Activated naive CD4-positive, alpha-beta T cell treated with anti-CD3 and anti-CD28 coated beads, Interleukin-2, amount 10 ng/mL, durations not matched to agents 7 days and 5 days (primary cell): Measurements from ENCODE around the gene DNAH2.

Source experiments
- CTCF ChIA-PET: fragments of 350-600 bp; sonication (Branson Sonifier 250); formaldehyde crosslinking; loops from one replicate; lab custom pipeline; 2021; ENCODE audit warnings: antibody characterized with exemption; lab: Charles Lee
- DNase-seq: peaks from one replicate; pipeline ENCODE4 v3.0.0-alpha.2; 2020
- H3K27ac Mint-ChIP-seq: one replicate; pipeline ENCODE4 v1.8.0; 2021; ENCODE audit warnings: mild to moderate bottlenecking, moderate library complexity, mixed read lengths
- H3K27me3 Mint-ChIP-seq: one replicate; pipeline ENCODE4 v1.8.0; 2021; ENCODE audit warnings: mild to moderate bottlenecking, mixed read lengths
- H3K36me3 Mint-ChIP-seq: one replicate; pipeline ENCODE4 v1.8.0; 2021; ENCODE audit warnings: mixed read lengths
- H3K4me1 Mint-ChIP-seq: one replicate; pipeline ENCODE4 v1.8.0; 2021; ENCODE audit warnings: mixed read lengths
- H3K4me3 Mint-ChIP-seq: one replicate; pipeline ENCODE4 v1.8.0; 2021; ENCODE audit warnings: mild to moderate bottlenecking, moderate library complexity, mixed read lengths
- H3K9me3 Mint-ChIP-seq: one replicate; pipeline ENCODE4 v1.8.0; 2021; ENCODE audit warnings: mixed read lengths

DNAH2 gene

GRCh38 chr17:7721612-7722011 lies 4.1 kb downstream of the DNAH2 start:
- Mint-ChIP-seq H3K27me3 (peaks cover 70% of the 10 kb centered on the region), H3K4me3 (no peak overlapping the region), H3K9me3 (no peaks in the 10 kb centered on the region), H3K27ac (no peak overlapping the region), H3K4me1 (peaks cover 19% of the 10 kb centered on the region), H3K36me3 (no peaks in the 10 kb centered on the region)
- CTCF ChIA-PET, result no interaction called here
- DNase-seq, result no peak

GRCh38 chr17:7727886-7728285 lies 10.3 kb downstream of the DNAH2 start:
- Mint-ChIP-seq H3K4me1 (no peaks in the 10 kb centered on the region), H3K27ac (no peak overlapping the region), H3K27me3 (peaks cover 29% of the 10 kb centered on the region), H3K4me3 (no peak overlapping the region), H3K36me3 (no peaks in the 10 kb centered on the region), H3K9me3 (no peaks in the 10 kb centered on the region)
- DNase-seq, result no peak
- CTCF ChIA-PET, result interaction anchor here (1.0 kb wide), 1 partner anchor 16 kb away, joined by 3 read pairs; no protein-coding TSS in a partner anchor

DNA sequence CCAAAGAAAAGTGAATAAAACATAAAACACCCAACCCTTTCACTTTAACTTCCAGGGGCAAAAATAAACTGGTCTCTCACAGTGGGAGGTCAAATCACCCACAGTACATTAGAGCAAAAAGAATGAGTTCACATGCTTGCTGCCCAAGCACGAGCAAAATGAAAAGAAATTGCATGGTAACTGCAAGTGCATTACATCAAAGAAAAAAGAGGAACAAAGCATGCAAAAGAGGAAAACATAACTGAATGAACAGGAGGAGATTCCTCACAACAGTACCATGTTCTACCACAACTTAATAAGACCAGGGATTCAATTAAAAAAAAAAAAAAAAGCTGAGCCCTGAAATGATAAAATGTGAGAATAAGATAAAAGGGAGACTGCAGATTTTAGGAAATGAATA lies 12.3 kb downstream of the DNAH2 start:
- no peak overlapping the region for H3K4me3 Mint-ChIP-seq
- H3K9me3 Mint-ChIP-seq, result no peaks in the 10 kb centered on the region
- CTCF ChIA-PET, result interaction anchor here (3.1 kb wide), 1 partner anchor 14 kb away, joined by 11 read pairs; no protein-coding TSS in a partner anchor
- no peaks in the 10 kb centered on the region for H3K36me3 Mint-ChIP-seq
- H3K27me3 Mint-ChIP-seq, result peaks cover 29% of the 10 kb centered on the region
- no peaks in the 10 kb centered on the region for H3K4me1 Mint-ChIP-seq
- H3K27ac Mint-ChIP-seq, result no peak overlapping the region
- no peak for DNase-seq

DNA sequence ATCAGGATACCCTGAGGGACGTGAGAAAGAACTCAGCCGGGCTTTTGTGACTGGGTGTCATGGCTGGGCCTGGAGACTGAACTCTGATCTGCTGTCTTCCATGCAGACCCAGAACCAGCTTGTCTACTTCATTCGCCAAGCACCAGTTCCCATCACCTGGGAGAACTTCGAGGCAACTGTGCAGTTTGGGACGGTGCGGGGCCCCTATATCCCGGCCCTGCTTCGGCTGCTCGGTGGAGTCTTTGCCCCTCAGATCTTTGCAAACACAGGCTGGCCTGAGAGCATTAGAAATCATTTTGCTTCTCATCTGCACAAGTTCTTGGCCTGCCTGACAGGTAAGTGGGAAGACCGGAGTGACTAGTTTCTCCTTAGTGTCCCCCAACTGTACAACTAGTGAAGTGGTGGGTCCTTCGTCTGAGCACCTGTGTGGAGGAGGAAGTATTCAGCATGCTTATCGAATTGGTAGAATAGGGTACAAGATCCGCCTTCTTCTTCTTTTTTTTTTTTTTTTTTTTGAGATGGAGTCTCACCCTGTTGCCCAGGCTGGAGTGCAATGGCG lies 15.5 kb downstream of the DNAH2 start:
- H3K9me3 Mint-ChIP-seq, result no peaks in the 10 kb centered on the region
- H3K27me3 Mint-ChIP-seq, result peaks cover 32% of the 10 kb centered on the region
- CTCF ChIA-PET, result no interaction called here
- no peak for DNase-seq
- H3K4me1 Mint-ChIP-seq, result no peaks in the 10 kb centered on the region
- no peaks in the 10 kb centered on the region for H3K36me3 Mint-ChIP-seq
- no peak overlapping the region for H3K4me3 Mint-ChIP-seq
- H3K27ac Mint-ChIP-seq, result no peak overlapping the region

DNA sequence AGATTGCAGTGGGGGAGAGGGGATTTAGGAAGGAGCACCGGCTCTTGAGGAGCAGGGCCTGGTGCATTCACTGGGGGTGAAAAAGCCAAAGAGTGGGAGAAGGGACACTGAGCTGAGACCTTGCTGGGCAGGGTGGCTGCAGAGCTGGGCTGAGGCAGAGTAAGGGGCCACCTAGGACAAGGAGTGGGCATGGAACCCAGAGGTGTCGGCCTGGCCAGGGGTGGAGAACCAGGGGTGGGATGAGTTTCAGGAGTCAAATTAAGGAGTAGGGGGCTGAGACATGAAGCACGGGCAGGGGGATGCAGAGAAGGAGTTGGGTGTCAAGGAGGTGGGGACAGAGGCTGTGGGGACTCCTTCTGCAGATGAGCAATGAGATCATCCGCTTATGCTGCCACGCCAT lies 20.1 kb downstream of the DNAH2 start:
- Mint-ChIP-seq H3K9me3 (no peaks in the 10 kb centered on the region), H3K4me3 (no peak overlapping the region), H3K36me3 (no peaks in the 10 kb centered on the region), H3K4me1 (no peaks in the 10 kb centered on the region), H3K27ac (no peak overlapping the region), H3K27me3 (peaks cover 52% of the 10 kb centered on the region)
- CTCF ChIA-PET, result interaction anchor here (0.6 kb wide), 1 partner anchor 444 kb away, joined by 3 read pairs; no protein-coding TSS in a partner anchor
- no peak for DNase-seq

GRCh38 chr17:7739746-7740145 lies 22.2 kb downstream of the DNAH2 start:
- H3K4me1 Mint-ChIP-seq, result no peaks in the 10 kb centered on the region
- H3K27me3 Mint-ChIP-seq, result peaks cover 51% of the 10 kb centered on the region
- DNase-seq, result no peak
- H3K27ac Mint-ChIP-seq, result no peak overlapping the region
- no peaks in the 10 kb centered on the region for H3K36me3 Mint-ChIP-seq
- H3K4me3 Mint-ChIP-seq, result no peak overlapping the region
- H3K9me3 Mint-ChIP-seq, result no peaks in the 10 kb centered on the region
- CTCF ChIA-PET, result no interaction called here

DNA sequence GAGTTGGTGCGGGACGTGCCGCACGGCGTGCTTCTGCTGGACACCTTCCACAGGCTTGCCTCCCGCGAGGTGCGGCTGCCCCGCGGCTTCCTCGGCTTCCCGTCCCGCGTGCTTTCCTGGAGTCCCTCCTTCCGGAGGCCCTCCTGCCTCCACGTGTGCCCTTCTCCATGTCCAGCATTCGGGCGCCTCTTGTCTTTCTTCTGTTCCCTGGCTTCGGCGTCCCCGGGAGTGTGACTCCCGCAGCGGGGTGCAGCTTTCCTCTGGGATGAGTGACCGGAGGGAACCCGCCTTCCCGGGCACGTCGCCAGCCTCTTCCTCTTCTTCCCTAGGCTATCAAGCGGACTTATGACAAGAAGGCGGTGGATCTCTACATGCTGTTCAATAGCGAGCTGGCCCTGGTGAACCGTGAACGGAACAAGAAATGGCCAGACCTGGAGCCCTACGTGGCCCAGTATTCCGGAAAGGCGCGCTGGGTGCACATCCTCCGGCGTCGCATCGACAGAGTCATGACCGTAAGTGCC lies 23.0 kb downstream of the DNAH2 start:
- Mint-ChIP-seq H3K27me3 (peaks cover 57% of the 10 kb centered on the region), H3K4me3 (no peak overlapping the region), H3K9me3 (no peaks in the 10 kb centered on the region), H3K4me1 (no peaks in the 10 kb centered on the region), H3K36me3 (no peaks in the 10 kb centered on the region), H3K27ac (no peak overlapping the region)
- no peak for DNase-seq
- CTCF ChIA-PET, result no interaction called here

DNA sequence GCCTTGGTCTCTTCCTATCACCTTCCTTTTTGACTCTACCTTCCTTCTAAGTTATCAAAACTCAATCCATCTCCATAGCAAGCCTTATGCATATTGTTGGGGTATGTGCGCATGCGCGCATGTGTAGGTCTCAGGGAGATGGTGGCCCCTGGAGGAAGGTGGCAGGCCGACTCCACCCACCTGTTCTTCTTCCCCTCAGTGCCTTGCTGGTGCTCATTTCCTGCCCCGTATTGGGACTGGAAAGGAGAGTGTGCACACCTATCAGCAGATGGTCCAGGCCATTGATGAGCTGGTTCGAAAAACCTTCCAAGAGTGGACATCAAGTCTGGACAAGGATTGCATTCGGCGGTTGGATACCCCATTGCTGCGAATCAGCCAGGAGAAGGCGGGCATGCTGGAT lies 25.2 kb downstream of the DNAH2 start:
- no peak for DNase-seq
- Mint-ChIP-seq H3K9me3 (no peaks in the 10 kb centered on the region), H3K36me3 (no peaks in the 10 kb centered on the region), H3K27me3 (peaks cover 57% of the 10 kb centered on the region), H3K27ac (no peak overlapping the region), H3K4me3 (no peak overlapping the region), H3K4me1 (no peaks in the 10 kb centered on the region)
- CTCF ChIA-PET, result interaction anchor here (0.7 to 3.0 kb wide), 13 partner anchors 12 to 314 kb away, joined by 3 to 20 read pairs (median 5); partner anchors contain the start of gene GUCY2D

DNA sequence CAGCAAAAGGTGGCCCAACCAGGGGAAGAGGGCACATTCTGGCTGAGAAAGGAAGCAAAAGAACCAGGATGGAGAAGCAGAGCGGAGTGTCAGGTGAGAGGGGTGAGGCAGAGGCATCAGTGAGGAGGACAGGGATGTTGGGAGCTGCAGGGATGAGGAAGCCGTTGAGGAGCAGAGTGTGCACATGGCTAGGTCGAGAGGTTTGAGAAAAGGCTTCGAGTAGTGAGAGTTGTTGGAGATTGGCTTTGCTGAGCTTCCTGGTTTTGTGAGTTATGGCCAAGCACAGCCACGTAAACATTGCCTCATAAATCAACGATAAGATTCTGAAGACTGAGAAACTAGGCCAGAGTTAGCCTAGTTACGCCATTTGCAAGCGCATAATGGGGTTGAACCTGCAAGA lies 26.9 kb downstream of the DNAH2 start:
- H3K9me3 Mint-ChIP-seq, result no peaks in the 10 kb centered on the region
- no peaks in the 10 kb centered on the region for H3K36me3 Mint-ChIP-seq
- H3K27ac Mint-ChIP-seq, result no peak overlapping the region
- peaks cover 54% of the 10 kb centered on the region for H3K27me3 Mint-ChIP-seq
- no peaks in the 10 kb centered on the region for H3K4me1 Mint-ChIP-seq
- CTCF ChIA-PET, result interaction anchor here (0.9 to 3.0 kb wide), 16 partner anchors 9 to 297 kb away, joined by 3 to 20 read pairs (median 5); partner anchors contain the start of genes CYB5D1, GUCY2D, KDM6B and NAA38
- DNase-seq, result no peak
- no peak overlapping the region for H3K4me3 Mint-ChIP-seq

DNA sequence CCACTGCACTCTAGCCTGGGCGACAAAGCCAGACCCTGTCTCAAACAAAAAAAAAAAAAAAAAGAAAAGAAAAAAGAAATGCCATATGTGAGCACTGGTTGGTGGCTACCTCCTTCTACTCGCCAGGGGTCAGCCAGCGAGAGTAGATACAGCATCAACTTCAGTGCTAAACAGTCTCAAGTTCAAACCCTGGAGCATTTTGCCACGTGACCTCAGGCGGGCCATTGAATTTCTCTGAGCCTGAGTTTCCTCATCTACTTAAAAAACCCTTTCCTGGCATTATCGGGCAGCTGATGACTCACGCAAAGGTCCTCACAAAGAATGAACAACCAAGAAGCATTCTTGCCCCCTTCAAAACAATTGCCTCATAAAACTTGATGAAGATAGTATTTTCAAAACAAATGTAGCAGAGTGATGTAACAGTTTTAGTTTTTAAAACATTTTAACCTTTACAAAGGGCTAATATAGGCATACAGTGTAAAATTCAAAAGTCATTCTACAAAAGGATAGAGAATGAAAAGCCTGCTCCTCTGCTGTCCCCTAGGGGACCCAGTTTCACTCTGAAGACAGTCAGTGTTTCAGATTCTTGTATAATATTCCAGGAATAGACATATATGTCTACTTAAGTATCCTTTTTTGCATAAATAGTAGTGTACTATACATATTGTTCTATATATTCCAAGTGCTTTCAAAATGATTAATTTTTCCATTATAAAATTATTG lies 28.4 kb downstream of the DNAH2 start:
- no peak for DNase-seq
- no peaks in the 10 kb centered on the region for H3K9me3 Mint-ChIP-seq

GRCh38 chr17:7747635-7748071 lies 30.1 kb downstream of the DNAH2 start:
- Mint-ChIP-seq H3K4me1 (no peaks in the 10 kb centered on the region), H3K36me3 (no peaks in the 10 kb centered on the region), H3K9me3 (no peaks in the 10 kb centered on the region), H3K27me3 (peaks cover 35% of the 10 kb centered on the region), H3K4me3 (no peak overlapping the region), H3K27ac (no peak overlapping the region)
- no peak for DNase-seq
- CTCF ChIA-PET, result interaction anchor here (1.1 kb wide), 1 partner anchor 139 kb away, joined by 3 read pairs; no protein-coding TSS in a partner anchor

More for the DNA sequence above, 28.4 kb downstream of the DNAH2 start:
- no peak overlapping the region for H3K27ac Mint-ChIP-seq
- no peaks in the 10 kb centered on the region for H3K36me3 Mint-ChIP-seq
- peaks cover 44% of the 10 kb centered on the region for H3K27me3 Mint-ChIP-seq
- CTCF ChIA-PET, result interaction anchor here (1.6 kb wide), 1 partner anchor 247 kb away, joined by 3 read pairs; no protein-coding TSS in a partner anchor
- no peak overlapping the region for H3K4me3 Mint-ChIP-seq
- H3K4me1 Mint-ChIP-seq, result no peaks in the 10 kb centered on the region

DNA sequence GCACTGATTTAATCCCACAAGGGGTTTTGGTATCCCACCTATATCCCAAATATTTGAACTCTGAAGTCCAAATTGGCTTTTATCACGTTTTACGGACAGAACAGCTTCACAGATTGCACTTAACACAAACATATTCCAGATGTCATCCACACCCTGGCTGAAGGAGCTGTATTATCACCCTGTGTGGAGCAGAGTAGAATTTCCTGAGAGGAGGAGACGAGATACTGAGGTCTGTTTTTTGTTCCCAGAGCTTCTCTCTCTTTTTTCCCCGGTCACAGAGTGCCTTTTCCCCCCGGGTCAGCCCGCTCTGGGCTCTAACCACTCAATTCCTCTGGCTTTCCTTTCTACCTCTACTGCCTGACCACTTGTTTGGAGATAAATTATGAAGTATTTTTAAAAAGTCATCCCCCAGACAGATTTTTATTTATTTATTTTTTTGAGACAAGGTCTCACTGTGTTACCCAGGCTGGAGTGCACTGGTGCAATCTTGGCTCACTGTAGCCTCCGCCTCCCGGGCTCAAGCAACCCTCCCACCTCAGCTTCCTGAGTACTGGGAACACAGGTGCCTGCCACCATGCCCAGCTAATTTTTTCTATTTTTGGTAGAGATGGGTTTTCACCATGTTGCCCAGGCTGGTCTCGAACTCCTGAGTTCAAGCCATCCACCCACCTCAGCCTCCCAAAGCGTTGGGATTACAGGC lies 30.7 kb downstream of the DNAH2 start:
- no peak overlapping the region for H3K4me3 Mint-ChIP-seq
- H3K4me1 Mint-ChIP-seq, result no peaks in the 10 kb centered on the region
- H3K36me3 Mint-ChIP-seq, result no peaks in the 10 kb centered on the region
- H3K27ac Mint-ChIP-seq, result no peak overlapping the region
- DNase-seq, result no peak
- H3K27me3 Mint-ChIP-seq, result peaks cover 34% of the 10 kb centered on the region
- H3K9me3 Mint-ChIP-seq, result no peaks in the 10 kb centered on the region
- CTCF ChIA-PET, result interaction anchor here (1.1 kb wide), 1 partner anchor 139 kb away, joined by 3 read pairs; no protein-coding TSS in a partner anchor

DNA sequence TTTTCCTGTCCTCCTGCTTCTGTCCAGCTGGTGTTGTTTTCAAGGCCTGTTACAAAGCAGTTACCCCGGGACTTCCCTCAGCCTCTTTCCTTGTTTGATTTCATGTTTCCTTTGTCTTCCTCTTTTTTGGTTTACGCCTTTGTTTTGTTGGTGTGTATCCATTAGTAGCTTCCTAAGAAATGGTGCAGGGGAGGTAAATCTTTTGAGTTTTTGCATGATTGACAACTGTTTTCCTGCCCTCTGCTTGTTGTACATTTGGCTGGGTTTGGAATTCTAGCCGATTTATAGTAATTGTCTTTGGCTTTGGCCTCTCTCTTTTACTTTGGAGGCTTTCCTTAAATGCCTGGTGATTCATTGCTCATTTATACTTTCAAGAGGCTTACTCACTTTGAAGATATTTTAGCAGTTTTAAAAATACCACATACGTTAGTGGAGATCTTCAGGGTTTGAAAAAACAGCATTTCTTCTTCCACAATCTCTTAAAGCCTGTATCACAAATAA lies 32.8 kb downstream of the DNAH2 start:
- Mint-ChIP-seq H3K36me3 (no peaks in the 10 kb centered on the region), H3K27ac (no peak overlapping the region), H3K4me1 (peaks cover 3% of the 10 kb centered on the region), H3K4me3 (no peak overlapping the region), H3K27me3 (peaks cover 27% of the 10 kb centered on the region), H3K9me3 (no peaks in the 10 kb centered on the region)
- DNase-seq, result no peak
- CTCF ChIA-PET, result no interaction called here

GRCh38 chr17:7754656-7755055 lies 37.1 kb downstream of the DNAH2 start:
- Mint-ChIP-seq H3K27me3 (peaks cover 6% of the 10 kb centered on the region), H3K4me1 (peaks cover 4% of the 10 kb centered on the region), H3K9me3 (no peaks in the 10 kb centered on the region), H3K4me3 (no peak overlapping the region), H3K36me3 (no peaks in the 10 kb centered on the region), H3K27ac (no peak overlapping the region)
- DNase-seq, result no peak
- CTCF ChIA-PET, result interaction anchor here (2.2 kb wide), 1 partner anchor 11 kb away, joined by 9 read pairs; no protein-coding TSS in a partner anchor
